Activated CD8-positive, alpha-beta T cell treated with anti-CD3 and anti-CD28 coated beads for 36 hours (primary cell): Measurements from ENCODE around the gene POLE2. TPM values are rescaled to one million over a fixed set of nuclear protein-coding genes. Genes with fewer than 3 reads are reported as not detected.
"Not testable (repeated sequence)": the region's sequence is repeated elsewhere in the genome, so short reads cannot be mapped to it uniquely, and the experiment has no call there.

Experiments used
- ATAC-seq: fragments of 200-7000 bp; cut with Tn5 transposase; one replicate; pipeline ENCODE4 v1.10.0; 2021; ENCODE audit warnings: mild to moderate bottlenecking, moderate library complexity
- CTCF ChIA-PET: fragments of 350-600 bp; sonication (Branson Sonifier 250); formaldehyde crosslinking; loops from one replicate; lab custom pipeline; 2021; ENCODE audit warnings: antibody characterized with exemption; lab: Charles Lee
- POLR2A ChIA-PET: fragments of 350-600 bp; sonication (Branson Sonifier 250); formaldehyde crosslinking; loops from one replicate; lab custom pipeline; 2021; ENCODE audit warnings: antibody characterized with exemption; lab: Charles Lee
- DNase-seq: peaks from one replicate; pipeline ENCODE4 v3.0.0-alpha.2; 2020
- H3K27ac Mint-ChIP-seq: one replicate; pipeline ENCODE4 v1.8.0; 2021; ENCODE audit warnings: mild to moderate bottlenecking, mixed read lengths
- H3K27me3 Mint-ChIP-seq: one replicate; pipeline ENCODE4 v1.8.0; 2021; ENCODE audit warnings: mixed read lengths
- H3K36me3 Mint-ChIP-seq: one replicate; pipeline ENCODE4 v1.8.0; 2021; ENCODE audit warnings: low read depth, mixed read lengths
- H3K4me1 Mint-ChIP-seq: one replicate; pipeline ENCODE4 v1.8.0; 2021; ENCODE audit warnings: low read depth, mixed read lengths
- H3K4me3 Mint-ChIP-seq: one replicate; pipeline ENCODE4 v1.8.0; 2021; ENCODE audit warnings: mild to moderate bottlenecking, moderate library complexity, mixed read lengths
- H3K9me3 Mint-ChIP-seq: one replicate; pipeline ENCODE4 v1.8.0; 2021; ENCODE audit warnings: mixed read lengths
- intact Hi-C: fragments of 100-400 bp; cut with micrococcal nuclease; formaldehyde crosslinking; loops from one replicate; pipeline ENCODE4 v1.10.0; 2022
- total RNA-seq, 2 experiments: library from RNA; stranded (reverse); gene quantifications; one replicate each; pipeline ENCODE4 v1.2.3, GENCODE V29; 2021
- TF ChIP-seq, protein P1 (sequence below): fragments of 200-600 bp; IDR thresholded peaks from one replicate; pipeline ENCODE4 v1.8.0; 2022; ENCODE audit warnings: antibody characterized with exemption, mild to moderate bottlenecking

Gene POLE2
- total RNA-seq: 10 to 100 TPM; 36.3 to 36.5 TPM

DNA sequence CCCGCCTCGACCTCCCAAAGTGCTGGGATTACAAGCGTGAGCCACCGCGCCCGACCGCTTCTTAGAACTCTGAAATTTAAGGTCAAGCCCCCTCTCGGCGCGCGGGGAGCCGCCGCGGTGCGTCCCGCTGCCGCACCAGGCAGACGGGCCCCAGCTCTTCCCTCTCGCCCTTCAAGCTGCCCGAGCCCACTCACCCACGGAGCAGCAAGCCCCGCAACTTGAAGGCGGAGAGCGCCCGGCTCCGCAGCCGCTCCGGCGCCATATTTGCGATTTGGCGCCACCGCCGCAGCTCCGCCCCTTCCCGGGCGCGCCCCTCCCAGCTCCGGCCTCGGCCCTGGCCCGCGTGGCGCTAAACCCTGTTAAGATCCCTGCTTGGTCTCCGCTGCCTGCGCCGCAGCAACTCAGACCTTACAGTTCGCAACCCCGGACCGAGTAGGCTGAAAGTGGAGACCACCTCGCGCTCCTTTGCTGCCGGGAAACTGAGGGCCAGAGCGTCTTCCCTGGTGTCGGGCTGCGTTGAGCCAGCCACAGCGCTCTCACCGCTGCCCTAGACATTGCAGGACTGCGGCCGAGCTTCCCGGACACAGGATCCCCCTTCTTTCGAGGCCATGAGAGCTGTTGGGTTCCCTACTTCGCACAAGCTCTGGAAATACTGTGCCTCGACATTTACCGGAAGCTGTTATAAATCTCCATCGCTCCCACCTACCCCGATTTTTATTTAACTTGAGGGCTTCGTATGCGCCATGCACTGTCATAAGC, at the start of gene POLE2:
Gene POLE2, minus strand, starts transcription at position 273 of the 759 bp plus-strand sequence. Its CDS starts 11 bp downstream, at position 262.
- Mint-ChIP-seq H3K27me3 (no peaks in the 10 kb centered on the region), H3K9me3 (no peaks in the 10 kb centered on the region), H3K4me3 (peak within 1 kb of the TSS; percentile 92), H3K27ac (peak within 1 kb of the TSS; percentile 91), H3K4me1 (peaks cover 33% of the 10 kb centered on the region), H3K36me3 (peaks cover 20% of the 10 kb centered on the region)
- ChIA-PET POLR2A (interaction anchor here (0.6 to 2.2 kb wide), 8 partner anchors 9 to 164 kb away, joined by 3 to 18 read pairs (median 3); partner anchors contain the start of genes KLHDC2, MGAT2, NEMF and RPL36AL), CTCF (interaction anchor here (0.8 to 1.5 kb wide), 5 partner anchors 54 to 174 kb away, joined by 3 to 9 read pairs (median 4); partner anchors contain the start of genes DNAAF2 and KLHDC2)
- ATAC-seq (peak; percentile 87), DNase-seq (peak; percentile 83)
- intact Hi-C loops: loop anchor here (2.0 kb wide), 1 partner anchor 79 kb away; no protein-coding TSS in a partner anchor
- TF ChIP-seq, protein P1, sequence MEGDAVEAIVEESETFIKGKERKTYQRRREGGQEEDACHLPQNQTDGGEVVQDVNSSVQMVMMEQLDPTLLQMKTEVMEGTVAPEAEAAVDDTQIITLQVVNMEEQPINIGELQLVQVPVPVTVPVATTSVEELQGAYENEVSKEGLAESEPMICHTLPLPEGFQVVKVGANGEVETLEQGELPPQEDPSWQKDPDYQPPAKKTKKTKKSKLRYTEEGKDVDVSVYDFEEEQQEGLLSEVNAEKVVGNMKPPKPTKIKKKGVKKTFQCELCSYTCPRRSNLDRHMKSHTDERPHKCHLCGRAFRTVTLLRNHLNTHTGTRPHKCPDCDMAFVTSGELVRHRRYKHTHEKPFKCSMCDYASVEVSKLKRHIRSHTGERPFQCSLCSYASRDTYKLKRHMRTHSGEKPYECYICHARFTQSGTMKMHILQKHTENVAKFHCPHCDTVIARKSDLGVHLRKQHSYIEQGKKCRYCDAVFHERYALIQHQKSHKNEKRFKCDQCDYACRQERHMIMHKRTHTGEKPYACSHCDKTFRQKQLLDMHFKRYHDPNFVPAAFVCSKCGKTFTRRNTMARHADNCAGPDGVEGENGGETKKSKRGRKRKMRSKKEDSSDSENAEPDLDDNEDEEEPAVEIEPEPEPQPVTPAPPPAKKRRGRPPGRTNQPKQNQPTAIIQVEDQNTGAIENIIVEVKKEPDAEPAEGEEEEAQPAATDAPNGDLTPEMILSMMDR: no peak

DNA sequence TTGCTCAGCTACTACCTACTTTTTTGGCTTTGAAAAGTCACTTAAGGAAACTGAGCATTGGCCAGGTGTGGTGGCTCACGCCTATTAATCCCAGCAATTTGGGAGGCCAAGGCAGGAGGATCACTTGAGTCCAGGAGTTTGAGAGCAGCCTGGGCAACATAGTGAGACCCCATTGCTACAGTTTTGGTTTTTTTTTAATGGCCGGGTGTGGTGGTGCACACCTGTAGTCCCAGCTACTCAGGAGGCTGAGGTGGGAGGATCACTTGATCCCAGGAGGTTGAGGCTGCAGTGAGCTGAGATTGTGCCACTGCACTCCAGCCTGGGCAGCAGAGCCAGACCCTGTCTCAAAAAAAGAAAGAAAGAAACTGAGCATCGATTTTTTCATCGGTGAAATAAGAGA, 47.7 kb upstream of the POLE2 start:
- H3K9me3 Mint-ChIP-seq, ATAC-seq, H3K27me3 Mint-ChIP-seq, H3K4me1 Mint-ChIP-seq, POLR2A ChIA-PET, H3K4me3 Mint-ChIP-seq, H3K27ac Mint-ChIP-seq, intact Hi-C loops, H3K36me3 Mint-ChIP-seq, DNase-seq, CTCF ChIA-PET: not testable (repeated sequence)

DNA sequence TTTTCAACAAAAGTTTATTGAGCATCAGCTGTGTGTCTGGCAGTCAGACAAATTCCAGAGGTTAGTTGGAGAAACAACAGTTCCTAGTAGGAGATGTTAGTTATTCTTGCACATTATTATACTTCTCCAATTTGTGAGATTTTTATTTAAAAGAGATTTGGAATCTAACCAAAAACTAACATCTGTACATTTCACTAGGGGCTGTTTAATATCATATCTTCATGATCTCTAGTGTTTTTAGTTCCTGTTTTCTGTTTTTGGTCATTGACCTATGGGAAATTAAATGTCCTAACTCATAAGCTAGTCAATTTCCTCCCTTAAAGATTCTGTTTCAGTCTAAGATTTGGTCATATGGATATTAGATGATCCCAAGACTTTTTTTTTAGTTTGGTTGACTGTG, 45.8 kb upstream of the POLE2 start:
- intact Hi-C loops: no loop called here
- TF ChIP-seq, protein P1: no peak
- Mint-ChIP-seq H3K36me3 (no peaks in the 10 kb centered on the region), H3K9me3 (no peaks in the 10 kb centered on the region), H3K27ac (no peak overlapping the region), H3K27me3 (no peaks in the 10 kb centered on the region), H3K4me1 (no peaks in the 10 kb centered on the region), H3K4me3 (no peak overlapping the region)
- ChIA-PET CTCF (no interaction called here), POLR2A (no interaction called here)
- no peak for ATAC-seq
- DNase-seq: no peak

DNA sequence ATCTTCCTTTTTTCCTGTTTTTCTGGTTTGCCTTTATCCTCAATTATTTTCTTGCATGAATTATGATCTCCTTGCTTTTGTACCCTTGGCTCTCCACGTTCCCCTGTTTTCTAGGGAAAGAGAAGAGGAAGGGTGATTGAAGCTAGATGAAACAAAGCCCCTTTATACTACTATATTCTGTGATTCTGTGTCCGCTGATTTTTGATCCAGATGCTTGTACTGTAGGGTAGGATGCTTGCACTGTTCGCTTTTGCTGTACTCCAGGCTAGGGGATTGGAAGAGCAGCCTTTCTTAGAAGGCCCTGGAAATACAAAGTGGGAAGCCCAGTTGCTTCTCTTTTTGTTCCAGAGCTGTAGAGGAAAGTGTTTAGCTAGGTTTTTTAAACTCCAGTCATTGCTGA, 44.9 kb upstream of the POLE2 start:
- CTCF ChIA-PET: no interaction called here
- no peaks in the 10 kb centered on the region for H3K27me3 Mint-ChIP-seq
- POLR2A ChIA-PET: interaction anchor here (0.6 kb wide), 2 partner anchors 37 to 436 kb away, joined by 3 read pairs; no protein-coding TSS in a partner anchor
- H3K4me1 Mint-ChIP-seq: no peaks in the 10 kb centered on the region
- intact Hi-C loops: no loop called here
- no peak overlapping the region for H3K4me3 Mint-ChIP-seq
- DNase-seq (no peak), ATAC-seq (no peak)
- H3K27ac Mint-ChIP-seq: no peak overlapping the region
- TF ChIP-seq, protein P1: no peak
- H3K36me3 Mint-ChIP-seq: no peaks in the 10 kb centered on the region
- H3K9me3 Mint-ChIP-seq: no peaks in the 10 kb centered on the region

DNA sequence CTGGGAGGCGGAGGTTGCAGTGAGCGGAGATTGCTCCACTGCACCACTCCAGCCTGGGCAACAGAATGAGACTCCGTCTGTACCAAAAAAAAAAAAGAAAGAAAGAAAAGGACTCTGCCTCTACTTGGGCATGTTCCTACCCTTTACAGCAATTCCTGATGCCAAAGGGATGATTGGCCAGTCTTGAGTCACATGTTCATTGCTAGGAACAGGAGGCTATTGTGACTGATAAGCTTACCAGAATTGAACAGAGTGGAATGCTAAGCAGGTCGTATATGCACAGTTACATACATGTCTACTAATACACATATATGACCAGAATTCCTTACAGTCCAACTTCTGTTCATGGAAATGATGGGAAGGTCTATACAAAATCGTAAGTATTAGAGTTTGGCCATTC, 39.2 kb upstream of the POLE2 start:
- Mint-ChIP-seq H3K4me1 (no peaks in the 10 kb centered on the region), H3K27ac (no peak overlapping the region), H3K4me3 (no peak overlapping the region), H3K36me3 (peaks cover 6% of the 10 kb centered on the region), H3K9me3 (peaks cover 3% of the 10 kb centered on the region), H3K27me3 (no peaks in the 10 kb centered on the region)
- no peak for ATAC-seq
- ChIA-PET CTCF (interaction anchor here (1.0 kb wide), 1 partner anchor 50 kb away, joined by 3 read pairs; no protein-coding TSS in a partner anchor), POLR2A (no interaction called here)
- no peak for DNase-seq
- intact Hi-C loops: no loop called here
- TF ChIP-seq, protein P1: no peak

GRCh38 chr14:49721733-49722435, 33.9 kb upstream of the POLE2 start:
- DNase-seq, intact Hi-C loops, H3K9me3 Mint-ChIP-seq, H3K4me3 Mint-ChIP-seq, H3K27ac Mint-ChIP-seq, ATAC-seq, H3K27me3 Mint-ChIP-seq, H3K4me1 Mint-ChIP-seq: not testable (repeated sequence)
- ChIA-PET CTCF (interaction anchor here (1.6 kb wide), 1 partner anchor 12 kb away, joined by 6 read pairs; no protein-coding TSS in a partner anchor), POLR2A (interaction anchor here (1.1 kb wide), 1 partner anchor 28 kb away, joined by 3 read pairs; no protein-coding TSS in a partner anchor)
- H3K36me3 Mint-ChIP-seq: peaks cover 22% of the 10 kb centered on the region
